Tibial nerve (tissue), 4 donors: ENCODE results near the gene SLC14A1. TPM values are rescaled to one million over a fixed set of nuclear protein-coding genes. Genes with fewer than 3 reads are reported as not detected.

Source experiments
- DNase-seq, 2 donors: peaks; one replicate each; pipeline ENCODE4 v3.0.0-alpha.2; 2019; ENCODE audit warnings: low spot score in 2 of 2
- H3K27ac ChIP-seq, 4 donors: fragments of 200-600 bp; sonication (generic) in 3 of 4; one replicate each; pipeline ENCODE4 v1.5.1; 2017 to 2019; ENCODE audit warnings: mild to moderate bottlenecking in 1 of 4
- H3K27me3 ChIP-seq, 2 donors: fragments of 200-600 bp; sonication (generic) in 1 of 2; one replicate each; pipeline versions ENCODE4 v1.5.1 to v1.6.0; 2017 to 2019
- H3K36me3 ChIP-seq, 3 donors: fragments of 200-600 bp; sonication (generic); one replicate each; pipeline ENCODE4 v1.5.1; 2018 to 2019
- H3K4me1 ChIP-seq, 4 donors: fragments of 200-600 bp; sonication (generic) in 3 of 4; one replicate each; pipeline ENCODE4 v1.5.1; 2017 to 2019
- H3K4me3 ChIP-seq, 4 donors: fragments of 200-600 bp; sonication (generic) in 3 of 4; one replicate each; pipeline ENCODE4 v1.5.1; 2017 to 2019; ENCODE audit warnings: mild to moderate bottlenecking in 1 of 4, moderate library complexity in 1 of 4
- H3K9me3 ChIP-seq, 4 donors: fragments of 200-600 bp; sonication (generic) in 3 of 4; one replicate each; pipeline ENCODE4 v1.5.1; 2017 to 2019
- CTCF ChIP-seq, 5 experiments: fragments of 200-600 bp in 3 of 5; fragments of 450-650 bp in 2 of 5; sonication (generic) in 3 of 5; IDR thresholded peaks; one replicate each; pipeline ENCODE4 v1.5.1; 2016 to 2019; ENCODE audit warnings: antibody characterized with exemption in 5 of 5, mild to moderate bottlenecking in 3 of 5, moderate library complexity in 2 of 5
- EP300 ChIP-seq, 2 donors: sonication (generic); formaldehyde crosslinking; IDR thresholded peaks; one replicate each; pipeline ENCODE4 v1.6.1; 2017; ENCODE audit warnings: antibody characterized with exemption in 2 of 2, mild to moderate bottlenecking in 1 of 2
- POLR2A ChIP-seq, 2 donors: fragments of 450-650 bp; IDR thresholded peaks; one replicate each; pipeline ENCODE4 v1.6.1; 2017; ENCODE audit warnings: antibody characterized with exemption in 2 of 2, mild to moderate bottlenecking in 2 of 2, moderate library complexity in 2 of 2
- WGBS, 2 donors: methylation state at CpG; one replicate each; pipeline ENCODE4 v1.1.5; 2018; 5-methylcytosine and 5-hydroxymethylcytosine counted together
- total RNA-seq, 4 donors: library from RNA; depleted of rRNA; stranded (reverse); fragments of >200 nt; gene quantifications; one replicate each; pipeline ENCODE4 v1.1.0, GENCODE V29; 2016

Gene SLC14A1
- total RNA-seq, 4 donors from 2014 or later: 0.39 to 3.7 (median 0.60) TPM; not detected in 1

- H3K36me3 ChIP-seq: no peaks in the 10 kb centered on the region
- no peak overlapping the region for H3K4me3 ChIP-seq
- H3K27me3 ChIP-seq: no peaks in the 10 kb centered on the region
- peaks cover 0 to 5% (median 0%) of the 10 kb centered on the region in 4 donors for H3K4me1 ChIP-seq
- DNase-seq: no peak
- no peak for TF ChIP-seq CTCF (IDR thresholded peaks at IDR 0.05)
- TF ChIP-seq EP300 (IDR thresholded peaks at IDR 0.05): no peak
- no peak for TF ChIP-seq POLR2A (IDR thresholded peaks at IDR 0.05)
- no peaks in the 10 kb centered on the region for H3K9me3 ChIP-seq
- H3K27ac ChIP-seq: no peak overlapping the region
- 67 to 71% methylated on average over 9 of the region's 9 CpGs for WGBS, 2 donors
Observed at GRCh38 chr18:45783097-45784075, 59.4 kb downstream of the SLC14A1 start.

GRCh38 chr18:45785134-45785533 lies 61.2 kb downstream of the SLC14A1 start:
- H3K27ac ChIP-seq: no peak overlapping the region
- H3K4me3 ChIP-seq: no peak overlapping the region
- H3K27me3 ChIP-seq: no peaks in the 10 kb centered on the region
- no peaks in the 10 kb centered on the region for H3K9me3 ChIP-seq
- TF ChIP-seq CTCF (IDR thresholded peaks at IDR 0.05): no peak
- TF ChIP-seq EP300 (IDR thresholded peaks at IDR 0.05): no peak
- TF ChIP-seq POLR2A (IDR thresholded peaks at IDR 0.05): no peak
- no peak for DNase-seq
- 63% methylated on average over 4 of the region's 4 CpGs for WGBS, 2 donors
- no peaks in the 10 kb centered on the region for H3K36me3 ChIP-seq
- peaks cover 0 to 5% (median 0%) of the 10 kb centered on the region in 4 donors for H3K4me1 ChIP-seq

GRCh38 chr18:45786941-45787340 lies 63.0 kb downstream of the SLC14A1 start:
- TF ChIP-seq EP300 (IDR thresholded peaks at IDR 0.05): no peak
- no peak for TF ChIP-seq CTCF (IDR thresholded peaks at IDR 0.05)
- TF ChIP-seq POLR2A (IDR thresholded peaks at IDR 0.05): no peak
- Histone ChIP-seq H3K4me1 (peaks cover 0 to 5% (median 0%) of the 10 kb centered on the region in 4 donors), H3K27me3 (no peaks in the 10 kb centered on the region), H3K27ac (no peak overlapping the region), H3K36me3 (no peaks in the 10 kb centered on the region), H3K9me3 (peaks cover 0 to 4% (median 0%) of the 10 kb centered on the region in 4 donors), H3K4me3 (no peak overlapping the region)
- WGBS, 2 donors: 89 to 94% methylated on average over 3 of the region's 3 CpGs
- no peak for DNase-seq

- TF ChIP-seq EP300 (IDR thresholded peaks at IDR 0.05) (no peak), POLR2A (IDR thresholded peaks at IDR 0.05) (no peak), CTCF (IDR thresholded peaks at IDR 0.05) (no peak)
- Histone ChIP-seq H3K27ac (no peak overlapping the region), H3K9me3 (peaks cover 0 to 4% (median 0%) of the 10 kb centered on the region in 4 donors), H3K36me3 (no peaks in the 10 kb centered on the region), H3K4me3 (no peak overlapping the region), H3K27me3 (no peaks in the 10 kb centered on the region), H3K4me1 (peaks cover 0 to 5% (median 0%) of the 10 kb centered on the region in 4 donors)
- WGBS, 2 donors: 100% methylated on average over 1 of the region's 1 CpG
- no peak for DNase-seq
Observed at GRCh38 chr18:45787346-45787745, 63.4 kb downstream of the SLC14A1 start.

GRCh38 chr18:45788861-45789260 lies 64.9 kb downstream of the SLC14A1 start:
- no peak overlapping the region for H3K4me3 ChIP-seq
- H3K9me3 ChIP-seq: peaks cover 0 to 13% (median 0%) of the 10 kb centered on the region in 4 donors
- H3K27me3 ChIP-seq: no peaks in the 10 kb centered on the region
- H3K4me1 ChIP-seq: peaks cover 0 to 1% (median 0%) of the 10 kb centered on the region in 4 donors
- 87 to 93% methylated on average over 3 of the region's 3 CpGs for WGBS, 2 donors
- no peak for DNase-seq
- H3K27ac ChIP-seq: no peak overlapping the region
- H3K36me3 ChIP-seq: no peaks in the 10 kb centered on the region
- no peak for TF ChIP-seq POLR2A (IDR thresholded peaks at IDR 0.05)
- no peak for TF ChIP-seq EP300 (IDR thresholded peaks at IDR 0.05)
- no peak for TF ChIP-seq CTCF (IDR thresholded peaks at IDR 0.05)
